C4-2B (cell line): Measurements from ENCODE around the gene KLHDC8A.

ENCODE experiments used
- H3K27ac ChIP-seq: fragments of 450-650 bp; 2 replicates; pipeline ENCODE4 v1.5.1; 2017
- CTCF ChIP-seq: fragments of 450-650 bp; conservative IDR thresholded peaks from 2 replicates; pipeline ENCODE4 v1.5.1; 2017; ENCODE audit warnings: mild to moderate bottlenecking
- ZFX ChIP-seq: fragments of 450-650 bp; IDR thresholded peaks from 2 replicates; pipeline ENCODE4 v1.6.1; 2017

The KLHDC8A gene

GRCh38 chr1:205369701-205370123 is 13.0 kb upstream of the KLHDC8A start:
- TF ChIP-seq CTCF, result no peak
- no peak for TF ChIP-seq ZFX
- peak overlapping the region; percentile 41; the same call in 1 of the 2 replicates for H3K27ac ChIP-seq

- no peak for TF ChIP-seq ZFX
- no peak for TF ChIP-seq CTCF
- no peak overlapping the region for H3K27ac ChIP-seq
Measured at GRCh38 chr1:205368478-205368877, 11.8 kb upstream of the KLHDC8A start.

GRCh38 chr1:205365945-205366463 is 9.3 kb upstream of the KLHDC8A start:
- TF ChIP-seq CTCF, result no peak
- TF ChIP-seq ZFX, result no peak
- peak overlapping the region; percentile 34; the same call in 1 of the 2 replicates for H3K27ac ChIP-seq

GRCh38 chr1:205365086-205365485 is 8.4 kb upstream of the KLHDC8A start:
- peak overlapping the region; percentile 34; the same call in 1 of the 2 replicates for H3K27ac ChIP-seq

GRCh38 chr1:205360891-205361290 is 4.2 kb upstream of the KLHDC8A start:
- H3K27ac ChIP-seq, result no peak overlapping the region
- TF ChIP-seq ZFX, result no peak
- no peak for TF ChIP-seq CTCF

- H3K27ac ChIP-seq, result no peak overlapping the region
- TF ChIP-seq ZFX (no peak), CTCF (no peak)
Measured at GRCh38 chr1:205359771-205360565, 3.2 kb upstream of the KLHDC8A start.

- TF ChIP-seq CTCF (no peak), ZFX (no peak)
- no peak overlapping the region for H3K27ac ChIP-seq
Measured at GRCh38 chr1:205358579-205358978, 1.9 kb upstream of the KLHDC8A start.
